Mesenchymal stem cell (in vitro differentiated cells and primary cell): ENCODE results near the gene ALK.

Experiments
- DNase-seq: peaks from one replicate; pipeline ENCODE4 v3.0.0-alpha.2; 2013
- H2AFZ ChIP-seq: one replicate; pipeline ENCODE4 v1.6.1; 2013; ENCODE audit warnings: low read depth, mild to moderate bottlenecking, control low read depth, inconsistent platforms, low read length, moderate library complexity
- H2AK5ac ChIP-seq: 2 replicates; pipeline ENCODE4 v1.6.1; 2013; ENCODE audit warnings: low read length, moderate library complexity, mild to moderate bottlenecking, inconsistent platforms; ENCODE audit not compliant: severe bottlenecking
- H2BK120ac ChIP-seq: one replicate; pipeline ENCODE4 v1.6.1; 2013; ENCODE audit warnings: low read depth, mild to moderate bottlenecking, inconsistent platforms, low read length, moderate library complexity
- H2BK12ac ChIP-seq, 2 experiments: one replicate each; pipeline ENCODE4 v1.6.1; 2013; ENCODE audit warnings: inconsistent platforms in 2 of 2, low read length in 2 of 2, mild to moderate bottlenecking in 2 of 2, moderate library complexity in 2 of 2, control low read depth in 1 of 2
- H2BK15ac ChIP-seq: one replicate; pipeline ENCODE4 v1.6.1; 2013; ENCODE audit warnings: mild to moderate bottlenecking, low read depth, inconsistent platforms; ENCODE audit not compliant: poor library complexity, severe bottlenecking
- H2BK5ac ChIP-seq: 2 replicates; pipeline ENCODE4 v1.6.1; 2013; ENCODE audit warnings: low read depth, mild to moderate bottlenecking, low read length, control low read depth, inconsistent platforms; ENCODE audit not compliant: poor library complexity, severe bottlenecking
- H3K14ac ChIP-seq, 2 experiments: one replicate each; pipeline ENCODE4 v1.6.1; 2013; ENCODE audit warnings: inconsistent platforms in 2 of 2, low read length in 2 of 2, control low read depth in 1 of 2, mild to moderate bottlenecking in 1 of 2, moderate library complexity in 1 of 2
- H3K18ac ChIP-seq, 2 experiments: one replicate each; pipeline ENCODE4 v1.6.1; 2013; ENCODE audit warnings: inconsistent platforms in 2 of 2, low read length in 2 of 2, control low read depth in 1 of 2, low read depth in 1 of 2, mild to moderate bottlenecking in 1 of 2
- H3K23ac ChIP-seq, 2 experiments: one replicate each; pipeline ENCODE4 v1.6.1; 2013; ENCODE audit warnings: inconsistent platforms in 2 of 2, low read length in 2 of 2, mild to moderate bottlenecking in 2 of 2, moderate library complexity in 2 of 2, control low read depth in 1 of 2
- H3K27ac ChIP-seq: 2 replicates; pipeline ENCODE4 v1.5.1; 2013; ENCODE audit warnings: mild to moderate bottlenecking, moderate library complexity, low read length, control low read depth, inconsistent platforms; ENCODE audit not compliant: poor library complexity, severe bottlenecking
- H3K27me3 ChIP-seq, 2 experiments: 2 replicates each; pipeline versions ENCODE4 v1.6.1 to v1.7.0; 2013; ENCODE audit warnings: low read length in 2 of 2, mild to moderate bottlenecking in 2 of 2, moderate library complexity in 2 of 2, control low read depth in 1 of 2, inconsistent platforms in 1 of 2; ENCODE audit not compliant: control insufficient read depth in 1 of 2, insufficient read depth in 1 of 2
- H3K36me3 ChIP-seq, 2 experiments: 2 replicates each; pipeline versions ENCODE4 v1.6.1 to v1.7.0; 2013; ENCODE audit warnings: low read length in 2 of 2, control low read depth in 1 of 2, inconsistent platforms in 1 of 2, low read depth in 1 of 2, mild to moderate bottlenecking in 1 of 2; ENCODE audit not compliant: insufficient read depth in 2 of 2, control insufficient read depth in 1 of 2
- H3K4ac ChIP-seq, 2 experiments: one replicate each; pipeline ENCODE4 v1.6.1; 2013; ENCODE audit warnings: inconsistent platforms in 2 of 2, low read length in 2 of 2, mild to moderate bottlenecking in 2 of 2, moderate library complexity in 2 of 2, control low read depth in 1 of 2, low read depth in 1 of 2
- H3K4me1 ChIP-seq: 2 replicates; pipeline ENCODE4 v1.6.1; 2013; ENCODE audit warnings: low read depth, low read length, control low read depth; ENCODE audit not compliant: control insufficient read depth, insufficient read depth
- H3K4me2 ChIP-seq: 2 replicates; pipeline ENCODE4 v1.6.1; 2013; ENCODE audit warnings: low read length, mild to moderate bottlenecking, inconsistent platforms; ENCODE audit not compliant: poor library complexity, severe bottlenecking
- H3K4me3 ChIP-seq, 2 experiments: 2 replicates each; pipeline versions ENCODE4 v1.5.1 to v1.7.0; 2013; ENCODE audit warnings: low read length in 2 of 2, mild to moderate bottlenecking in 2 of 2, control low read depth in 1 of 2, low read depth in 1 of 2; ENCODE audit not compliant: insufficient read depth in 1 of 2
- H3K79me1 ChIP-seq: replicated peaks from 2 replicates; pipeline ENCODE4 v1.6.1; 2013; ENCODE audit warnings: mild to moderate bottlenecking, control low read depth, low read length, inconsistent platforms; ENCODE audit not compliant: poor library complexity, severe bottlenecking
- H3K9ac ChIP-seq: 2 replicates; pipeline ENCODE4 v1.7.0; 2013; ENCODE audit warnings: mild to moderate bottlenecking, low read length, moderate library complexity
- H3K9me3 ChIP-seq: 2 replicates; pipeline ENCODE4 v1.7.0; 2013; ENCODE audit warnings: mild to moderate bottlenecking, low read length; ENCODE audit not compliant: control insufficient read depth
- H4K8ac ChIP-seq: one replicate; pipeline ENCODE4 v1.6.1; 2013; ENCODE audit warnings: inconsistent platforms, mild to moderate bottlenecking, low read length, moderate library complexity
- H4K91ac ChIP-seq: one replicate; pipeline ENCODE4 v1.6.1; 2013; ENCODE audit warnings: mild to moderate bottlenecking, low read length, inconsistent platforms
- WGBS: methylation state at CpG from one replicate; pipeline ENCODE4 v1.1.7; 2013; ENCODE audit warnings: mixed read lengths; 5-methylcytosine and 5-hydroxymethylcytosine counted together

ALK gene

DNA sequence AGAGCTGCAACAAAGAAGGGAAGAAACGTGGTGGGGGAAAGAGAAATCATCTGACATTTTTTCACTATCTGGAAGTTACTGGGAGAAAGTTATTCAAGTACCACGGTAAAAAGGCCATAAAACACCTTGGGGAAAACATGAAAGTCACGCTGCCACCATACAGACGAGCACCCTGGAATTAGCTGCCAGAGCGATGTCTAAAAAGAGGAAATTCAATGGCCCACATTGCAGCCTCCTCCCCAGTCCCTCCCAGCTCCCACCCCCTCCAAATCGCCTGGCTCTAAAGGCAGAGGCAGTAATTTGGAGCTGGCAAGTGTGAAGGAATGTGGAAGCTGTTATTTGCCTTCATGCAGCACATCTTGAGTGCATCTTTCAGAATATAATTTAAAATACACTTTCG is 192.0 kb downstream of the ALK start:
- Histone ChIP-seq H3K4me3 (peak overlapping the region in 1 of 2 experiments; percentile 72), H3K18ac (no peak overlapping the region), H2AK5ac (no peak overlapping the region), H3K9ac (peak overlapping the region; percentile 63), H3K14ac (no peak overlapping the region), H2BK15ac (no peak overlapping the region), H2BK5ac (no peak overlapping the region), H2AFZ (no peak overlapping the region), H2BK12ac (no peak overlapping the region), H3K4me1 (no peaks in the 10 kb centered on the region), H3K36me3 (no peaks in the 10 kb centered on the region), H3K27me3 (no peaks in the 10 kb centered on the region), H3K4ac (no peak overlapping the region), H3K27ac (no peak overlapping the region), H3K23ac (no peak overlapping the region), H3K79me1 (no peaks in the 10 kb centered on the region), H2BK120ac (no peak overlapping the region), H3K4me2 (no peak overlapping the region), H3K9me3 (no peaks in the 10 kb centered on the region), H4K91ac (no peak overlapping the region), H4K8ac (no peak overlapping the region)
- DNase-seq = no peak
- 60% methylated on average over 5 of the region's 7 CpGs for WGBS

DNA sequence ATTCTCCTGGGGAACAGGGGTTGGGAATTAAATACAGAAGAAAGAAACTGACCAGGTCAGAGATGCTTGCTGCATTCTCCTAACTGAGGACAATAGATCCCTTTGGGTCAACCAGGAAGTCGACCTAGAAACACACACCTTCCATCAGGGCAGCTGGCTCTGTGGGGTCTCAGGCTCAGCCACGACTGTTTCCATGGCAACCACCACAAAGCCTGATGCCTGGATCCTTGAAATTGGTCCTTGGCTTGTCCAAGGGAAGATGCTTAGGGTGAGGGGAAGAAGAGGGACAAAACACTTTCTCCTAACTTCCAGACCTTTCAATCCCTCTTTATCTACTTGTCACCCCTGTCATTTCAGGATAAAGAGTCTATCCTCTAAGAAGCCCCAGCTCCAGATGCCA is 194.4 kb downstream of the ALK start:
- no peaks in the 10 kb centered on the region for H3K4me1 ChIP-seq
- no peak overlapping the region for H3K4me2 ChIP-seq
- WGBS = 35% methylated on average over 2 of the region's 2 CpGs
- no peak overlapping the region for H3K14ac ChIP-seq
- H3K4me3 ChIP-seq = no peak overlapping the region
- no peak overlapping the region for H4K91ac ChIP-seq
- no peak overlapping the region for H4K8ac ChIP-seq
- H2AK5ac ChIP-seq = no peak overlapping the region
- H2BK120ac ChIP-seq = no peak overlapping the region
- H3K79me1 ChIP-seq = no peaks in the 10 kb centered on the region
- no peaks in the 10 kb centered on the region for H3K36me3 ChIP-seq
- H2BK12ac ChIP-seq = no peak overlapping the region
- no peaks in the 10 kb centered on the region for H3K9me3 ChIP-seq
- H3K9ac ChIP-seq = no peak overlapping the region
- H3K23ac ChIP-seq = no peak overlapping the region
- H2BK5ac ChIP-seq = no peak overlapping the region
- no peak overlapping the region for H3K4ac ChIP-seq
- no peak overlapping the region for H2BK15ac ChIP-seq
- no peak for DNase-seq
- no peaks in the 10 kb centered on the region for H3K27me3 ChIP-seq
- no peak overlapping the region for H3K18ac ChIP-seq
- no peak overlapping the region for H2AFZ ChIP-seq
- H3K27ac ChIP-seq = no peak overlapping the region

DNA sequence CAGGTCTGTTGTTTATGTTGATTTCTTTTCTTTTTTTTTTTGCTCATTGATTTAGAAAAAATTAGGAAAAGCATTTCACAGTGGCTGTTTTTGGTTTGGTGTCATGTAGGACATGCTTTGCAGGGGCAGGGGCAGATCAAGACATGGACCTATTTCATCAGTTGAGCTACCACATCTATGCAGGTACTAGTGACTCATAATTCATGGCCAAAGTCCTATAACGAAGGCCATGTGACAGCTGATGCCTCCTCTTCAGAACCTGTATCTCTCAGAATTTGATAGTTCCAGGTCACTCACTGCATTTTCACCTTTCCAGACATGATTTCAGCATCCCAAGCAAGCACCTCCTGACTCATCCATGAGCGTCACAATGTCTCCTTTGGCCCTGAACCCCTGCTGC is 195.8 kb downstream of the ALK start:
- Histone ChIP-seq H3K79me1 (no peaks in the 10 kb centered on the region), H3K36me3 (no peaks in the 10 kb centered on the region), H2BK5ac (no peak overlapping the region), H3K9ac (no peak overlapping the region), H2AFZ (no peak overlapping the region), H3K4me3 (no peak overlapping the region), H3K18ac (no peak overlapping the region), H3K27ac (no peak overlapping the region), H2AK5ac (no peak overlapping the region), H3K9me3 (no peaks in the 10 kb centered on the region), H4K8ac (no peak overlapping the region), H4K91ac (no peak overlapping the region), H2BK120ac (no peak overlapping the region), H3K4me2 (no peak overlapping the region), H2BK15ac (no peak overlapping the region), H3K23ac (no peak overlapping the region), H3K4me1 (no peaks in the 10 kb centered on the region), H3K27me3 (no peaks in the 10 kb centered on the region), H3K14ac (no peak overlapping the region), H2BK12ac (no peak overlapping the region), H3K4ac (no peak overlapping the region)
- DNase-seq = no peak
- WGBS = 40% methylated on average over 2 of the region's 2 CpGs

DNA sequence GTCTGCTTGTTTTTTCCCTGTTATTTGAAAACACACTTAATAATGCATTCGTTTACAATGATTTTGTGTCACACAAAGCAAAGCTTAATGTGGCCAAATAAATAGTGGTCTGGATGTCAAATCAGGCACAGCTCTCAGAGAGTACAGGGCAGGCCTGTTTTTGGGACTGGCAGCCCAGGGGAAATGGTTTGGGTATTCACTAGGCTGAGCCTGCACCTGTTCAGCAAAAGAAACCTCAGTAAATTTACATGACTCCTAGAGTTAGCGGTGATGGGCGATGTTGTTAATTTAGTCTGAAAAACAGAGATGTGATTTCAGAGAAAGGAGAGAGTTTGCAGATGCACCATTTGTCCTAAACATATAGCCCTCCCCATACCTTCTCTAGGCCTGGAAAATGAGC is 197.1 kb downstream of the ALK start:
- WGBS = 94% methylated on average over 1 of the region's 3 CpGs
- H2AFZ ChIP-seq = no peak overlapping the region
- H2BK15ac ChIP-seq = no peak overlapping the region
- peaks cover 0 to 4% of the 10 kb centered on the region in 2 experiments for H3K27me3 ChIP-seq
- no peak overlapping the region for H3K14ac ChIP-seq
- no peak overlapping the region for H3K4me2 ChIP-seq
- no peak overlapping the region for H2BK5ac ChIP-seq
- H3K23ac ChIP-seq = no peak overlapping the region
- no peak overlapping the region for H2BK12ac ChIP-seq
- no peak overlapping the region for H3K27ac ChIP-seq
- no peak overlapping the region for H2AK5ac ChIP-seq
- H3K79me1 ChIP-seq = no peaks in the 10 kb centered on the region
- no peak for DNase-seq
- no peaks in the 10 kb centered on the region for H3K36me3 ChIP-seq
- H3K18ac ChIP-seq = no peak overlapping the region
- H3K9ac ChIP-seq = no peak overlapping the region
- no peak overlapping the region for H4K8ac ChIP-seq
- H3K4me1 ChIP-seq = no peaks in the 10 kb centered on the region
- no peak overlapping the region for H2BK120ac ChIP-seq
- H4K91ac ChIP-seq = no peak overlapping the region
- no peak overlapping the region for H3K4ac ChIP-seq
- no peak overlapping the region for H3K4me3 ChIP-seq
- no peaks in the 10 kb centered on the region for H3K9me3 ChIP-seq
